ENCODE results near the gene PPP3CA.

DNA sequence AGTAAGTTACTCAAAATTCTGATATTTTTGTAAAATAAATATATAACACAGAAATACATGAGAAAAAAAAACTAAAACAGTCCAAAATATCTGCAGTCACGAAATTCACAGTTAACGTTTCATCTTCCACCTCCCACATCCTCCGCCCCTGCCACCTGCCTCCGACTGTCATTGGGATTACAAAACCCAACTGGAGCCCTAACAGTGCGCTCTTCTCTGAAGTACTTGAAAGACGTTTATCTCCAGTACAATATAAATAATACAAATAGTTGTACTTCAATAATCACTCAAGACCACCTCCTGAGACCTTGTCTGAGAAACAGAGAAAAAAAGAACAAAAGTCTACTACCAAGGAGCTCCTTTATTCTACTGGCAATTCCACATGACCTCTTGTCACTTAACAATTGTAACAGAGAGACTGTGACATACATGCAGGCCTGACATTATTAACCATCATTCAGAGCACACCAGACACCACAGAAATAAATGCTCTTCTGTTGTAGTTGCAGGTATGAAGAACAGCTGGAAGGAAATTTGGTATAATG lies 280.6 kb downstream of the PPP3CA start:
- TF ChIP-seq, protein P1, sequence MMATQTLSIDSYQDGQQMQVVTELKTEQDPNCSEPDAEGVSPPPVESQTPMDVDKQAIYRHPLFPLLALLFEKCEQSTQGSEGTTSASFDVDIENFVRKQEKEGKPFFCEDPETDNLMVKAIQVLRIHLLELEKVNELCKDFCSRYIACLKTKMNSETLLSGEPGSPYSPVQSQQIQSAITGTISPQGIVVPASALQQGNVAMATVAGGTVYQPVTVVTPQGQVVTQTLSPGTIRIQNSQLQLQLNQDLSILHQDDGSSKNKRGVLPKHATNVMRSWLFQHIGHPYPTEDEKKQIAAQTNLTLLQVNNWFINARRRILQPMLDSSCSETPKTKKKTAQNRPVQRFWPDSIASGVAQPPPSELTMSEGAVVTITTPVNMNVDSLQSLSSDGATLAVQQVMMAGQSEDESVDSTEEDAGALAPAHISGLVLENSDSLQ (IDR thresholded peaks at IDR 0.05) = no peak
- no peak for TF ChIP-seq HDGF (IDR thresholded peaks at IDR 0.05; ENCODE audit: borderline replicate concordance)
- no peak for TF ChIP-seq NFRKB (IDR thresholded peaks at IDR 0.05)
- TF ChIP-seq ZNF384 (IDR thresholded peaks at IDR 0.05) = no peak
- TF ChIP-seq SP1 (IDR thresholded peaks at IDR 0.05) = no peak
- TF ChIP-seq ELF4 (IDR thresholded peaks at IDR 0.05) = no peak
- TF ChIP-seq TARDBP (IDR thresholded peaks at IDR 0.05) = no peak
- TF ChIP-seq BHLHE40 (IDR thresholded peaks at IDR 0.05; ENCODE audit: borderline replicate concordance) = no peak
- TF ChIP-seq FOXM1 (IDR thresholded peaks at IDR 0.05; ENCODE audit: borderline replicate concordance) = no peak
- TF ChIP-seq L3MBTL2 (conservative IDR thresholded peaks at IDR 0.05) = no peak
- no peak for TF ChIP-seq ARNT (IDR thresholded peaks at IDR 0.05)

Measured in HEK293T (cell line).